Adrenal gland (tissue), 5 donors: ENCODE data around the gene TFF2.

ENCODE experiments used
- POLR2A ChIP-seq, 2 donors: fragments of 450-650 bp; IDR thresholded peaks; one replicate each; pipeline ENCODE4 v1.6.1; 2017; ENCODE audit warnings: antibody characterized with exemption in 2 of 2, mild to moderate bottlenecking in 2 of 2, moderate library complexity in 1 of 2
- TF ChIP-seq, protein P1 (sequence below), 6 experiments: fragments of 450-650 bp in 4 of 6; fragments of 200-600 bp in 2 of 6; sonication (generic) in 1 of 6; IDR thresholded peaks; 1 replicate in 5 of 6; 2 replicates in 1 of 6; pipeline versions ENCODE4 v1.5.1 to v1.8.0; 2016 to 2021; ENCODE audit warnings: antibody characterized with exemption in 6 of 6, mild to moderate bottlenecking in 2 of 6, moderate library complexity in 1 of 6
- donor health status: DM: no; HTN: no; CAD: no.

DNA sequence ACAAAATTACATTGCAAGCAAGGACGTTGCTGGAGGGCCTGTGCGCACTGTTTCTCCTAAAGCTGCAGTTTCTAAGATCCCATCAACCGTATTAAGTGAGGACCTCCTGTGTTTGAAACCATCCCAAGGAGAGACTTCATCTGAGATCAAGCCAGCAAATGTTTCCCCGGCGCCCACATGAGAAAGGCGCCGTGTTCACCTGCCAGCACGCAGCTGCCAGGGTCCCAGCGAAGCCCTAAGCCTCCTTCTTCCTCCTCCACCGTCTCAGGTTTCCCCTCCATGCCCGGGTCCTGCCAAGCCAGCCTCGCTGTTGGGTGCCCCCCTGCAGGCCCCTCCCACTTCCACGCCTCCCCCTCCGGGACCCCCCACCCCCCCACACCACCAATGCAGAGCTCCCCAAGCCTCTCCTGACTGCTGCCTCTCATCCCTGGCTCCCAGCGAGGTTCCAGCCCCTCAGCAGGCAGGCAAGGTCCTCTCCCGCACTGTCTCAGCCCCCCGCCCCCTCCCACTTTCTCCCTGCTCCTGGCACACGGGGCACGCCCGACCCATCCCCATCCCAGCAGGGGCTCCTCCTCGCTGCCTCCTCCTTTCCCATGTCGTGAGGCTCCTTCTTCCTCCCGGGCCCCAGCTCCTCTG is 24.2 kb upstream of the TFF2 start:
- TF ChIP-seq, protein P1, sequence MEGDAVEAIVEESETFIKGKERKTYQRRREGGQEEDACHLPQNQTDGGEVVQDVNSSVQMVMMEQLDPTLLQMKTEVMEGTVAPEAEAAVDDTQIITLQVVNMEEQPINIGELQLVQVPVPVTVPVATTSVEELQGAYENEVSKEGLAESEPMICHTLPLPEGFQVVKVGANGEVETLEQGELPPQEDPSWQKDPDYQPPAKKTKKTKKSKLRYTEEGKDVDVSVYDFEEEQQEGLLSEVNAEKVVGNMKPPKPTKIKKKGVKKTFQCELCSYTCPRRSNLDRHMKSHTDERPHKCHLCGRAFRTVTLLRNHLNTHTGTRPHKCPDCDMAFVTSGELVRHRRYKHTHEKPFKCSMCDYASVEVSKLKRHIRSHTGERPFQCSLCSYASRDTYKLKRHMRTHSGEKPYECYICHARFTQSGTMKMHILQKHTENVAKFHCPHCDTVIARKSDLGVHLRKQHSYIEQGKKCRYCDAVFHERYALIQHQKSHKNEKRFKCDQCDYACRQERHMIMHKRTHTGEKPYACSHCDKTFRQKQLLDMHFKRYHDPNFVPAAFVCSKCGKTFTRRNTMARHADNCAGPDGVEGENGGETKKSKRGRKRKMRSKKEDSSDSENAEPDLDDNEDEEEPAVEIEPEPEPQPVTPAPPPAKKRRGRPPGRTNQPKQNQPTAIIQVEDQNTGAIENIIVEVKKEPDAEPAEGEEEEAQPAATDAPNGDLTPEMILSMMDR (IDR thresholded peaks at IDR 0.05): no peak
- no peak for TF ChIP-seq POLR2A (IDR thresholded peaks at IDR 0.05)
